HG02840 (cell line): ENCODE measurements around the gene TUBA1A.
"Not testable (repeated sequence)": the region's sequence is repeated elsewhere in the genome, so short reads cannot be mapped to it uniquely, and the experiment has no call there.

Experiments
- ATAC-seq: cut with Tn5 transposase; IDR thresholded peaks from one replicate; pipeline ENCODE4 v1.9.1; 2021; ENCODE audit warnings: mild to moderate bottlenecking, moderate library complexity, moderate number of reproducible peaks; ENCODE audit not compliant: unreplicated experiment, low FRiP score

Gene TUBA1A

GRCh38 chr12:49201595-49202295, 12.9 kb upstream of the TUBA1A start:
- ATAC-seq: no peak

- ATAC-seq: no peak
Observed at GRCh38 chr12:49200919-49201594, 12.2 kb upstream of the TUBA1A start.

- no peak for ATAC-seq
Observed at GRCh38 chr12:49198431-49199155, 9.7 kb upstream of the TUBA1A start.

GRCh38 chr12:49197256-49197655, 8.4 kb upstream of the TUBA1A start:
- ATAC-seq: no peak

GRCh38 chr12:49195736-49196135, 6.9 kb upstream of the TUBA1A start:
- no peak for ATAC-seq

GRCh38 chr12:49193746-49194145, 4.9 kb upstream of the TUBA1A start:
- not testable (repeated sequence) for ATAC-seq

- ATAC-seq: not testable (repeated sequence)
Observed at GRCh38 chr12:49191498-49191897, 2.6 kb upstream of the TUBA1A start.

- ATAC-seq: no peak
Observed at GRCh38 chr12:49190974-49191373, 2.1 kb upstream of the TUBA1A start.

- ATAC-seq: no peak
Observed at GRCh38 chr12:49189731-49190716, 1.1 kb upstream of the TUBA1A start.

- ATAC-seq: peak; percentile 43
Observed at GRCh38 chr12:49188201-49188915, 522 bp downstream of the TUBA1A start.

GRCh38 chr12:49187184-49187583, 1.7 kb downstream of the TUBA1A start:
- ATAC-seq: no peak

- not testable (repeated sequence) for ATAC-seq
Observed at GRCh38 chr12:49186307-49186706, 2.6 kb downstream of the TUBA1A start.

GRCh38 chr12:49184697-49185096, 4.2 kb downstream of the TUBA1A start:
- not testable (repeated sequence) for ATAC-seq

- not testable (repeated sequence) for ATAC-seq
Observed at GRCh38 chr12:49183214-49183950, 5.5 kb downstream of the TUBA1A start.

- ATAC-seq: no peak
Observed at GRCh38 chr12:49174218-49174617, 14.7 kb downstream of the TUBA1A start.

- ATAC-seq: no peak
Observed at GRCh38 chr12:49170924-49171323, 18.0 kb downstream of the TUBA1A start.

- no peak for ATAC-seq
Observed at GRCh38 chr12:49165114-49165513, 23.8 kb downstream of the TUBA1A start.

GRCh38 chr12:49161901-49162300, 27.0 kb downstream of the TUBA1A start:
- not testable (repeated sequence) for ATAC-seq
